Renal cortex interstitium (tissue), 15 donors: ENCODE results near the gene TPST2. TPM values are rescaled to one million over a fixed set of nuclear protein-coding genes. Genes with fewer than 3 reads are reported as not detected.

Experiments used
- DNase-seq, 11 donors: peaks; one replicate each; pipeline ENCODE4 v3.0.0-alpha.2; 2013; ENCODE audit warnings: low read depth in 9 of 11, low spot score in 4 of 11; ENCODE audit errors: extremely low read depth in 1 of 11
- long read RNA-seq, 16 experiments: transcript quantifications; one replicate each; lab custom pipeline, GENCODE V29; 2026
- polyA plus RNA-seq, 3 donors: library from polyadenylated mRNA; unstranded; fragments of 120-200 nt; gene quantifications; one replicate each; pipeline ENCODE4 v1.2.1, GENCODE V29; 2013; ENCODE audit not compliant: insufficient read length in 3 of 3

TPST2 gene
- 10 to 100 TPM; 24.8 to 30.3 (median 27.8) TPM for polyA plus RNA-seq
- long read RNA-seq, donor 1, full-length matches to known transcripts: 10 of 18 reads
- long read RNA-seq, donor 1, partial matches to known transcripts: 8 of 18 reads
- long read RNA-seq, donor 1, other reads (novel, unspliced or antisense): 0 of 18 reads
- long read RNA-seq, donor 2, full-length matches to known transcripts: 6 of 6 reads
- long read RNA-seq, donor 2, partial matches to known transcripts: 0 of 6 reads
- long read RNA-seq, donor 2, other reads (novel, unspliced or antisense): 0 of 6 reads
- long read RNA-seq, donor 3, full-length matches to known transcripts: 22 of 56 reads
- long read RNA-seq, donor 3, partial matches to known transcripts: 34 of 56 reads
- long read RNA-seq, donor 3, other reads (novel, unspliced or antisense): 0 of 56 reads
- long read RNA-seq, donor 4, full-length matches to known transcripts: 12 of 46 reads
- long read RNA-seq, donor 4, partial matches to known transcripts: 34 of 46 reads
- long read RNA-seq, donor 4, other reads (novel, unspliced or antisense): 0 of 46 reads
- long read RNA-seq, donor 5, full-length matches to known transcripts: 17 of 28 reads
- long read RNA-seq, donor 5, partial matches to known transcripts: 11 of 28 reads
- long read RNA-seq, donor 5, other reads (novel, unspliced or antisense): 0 of 28 reads
- long read RNA-seq, donor 6, full-length matches to known transcripts: 13 of 24 reads
- long read RNA-seq, donor 6, partial matches to known transcripts: 11 of 24 reads
- long read RNA-seq, donor 6, other reads (novel, unspliced or antisense): 0 of 24 reads
- long read RNA-seq, donor 7, full-length matches to known transcripts: 13 of 13 reads
- long read RNA-seq, donor 7, partial matches to known transcripts: 0 of 13 reads
- long read RNA-seq, donor 7, other reads (novel, unspliced or antisense): 0 of 13 reads
- long read RNA-seq, donor 8, full-length matches to known transcripts: 22 of 27 reads
- long read RNA-seq, donor 8, partial matches to known transcripts: 5 of 27 reads
- long read RNA-seq, donor 8, other reads (novel, unspliced or antisense): 0 of 27 reads
- long read RNA-seq, donor 9, full-length matches to known transcripts: 14 of 37 reads
- long read RNA-seq, donor 9, partial matches to known transcripts: 23 of 37 reads
- long read RNA-seq, donor 9, other reads (novel, unspliced or antisense): 0 of 37 reads
- long read RNA-seq, donor 10, full-length matches to known transcripts: 12 of 18 reads
- long read RNA-seq, donor 10, partial matches to known transcripts: 6 of 18 reads
- long read RNA-seq, donor 10, other reads (novel, unspliced or antisense): 0 of 18 reads
- long read RNA-seq, donor 11, full-length matches to known transcripts: 12 of 12 reads
- long read RNA-seq, donor 11, partial matches to known transcripts: 0 of 12 reads
- long read RNA-seq, donor 11, other reads (novel, unspliced or antisense): 0 of 12 reads
- long read RNA-seq, donor 12, full-length matches to known transcripts: 5 of 5 reads
- long read RNA-seq, donor 12, partial matches to known transcripts: 0 of 5 reads
- long read RNA-seq, donor 12, other reads (novel, unspliced or antisense): 0 of 5 reads
- long read RNA-seq, donor 13, full-length matches to known transcripts: 21 of 27 reads
- long read RNA-seq, donor 13, partial matches to known transcripts: 6 of 27 reads
- long read RNA-seq, donor 13, other reads (novel, unspliced or antisense): 0 of 27 reads
- long read RNA-seq, donor 14, full-length matches to known transcripts: 14 of 31 reads
- long read RNA-seq, donor 14, partial matches to known transcripts: 17 of 31 reads
- long read RNA-seq, donor 14, other reads (novel, unspliced or antisense): 0 of 31 reads
- long read RNA-seq, donor 15, full-length matches to known transcripts: 7 of 15 reads
- long read RNA-seq, donor 15, partial matches to known transcripts: 8 of 15 reads
- long read RNA-seq, donor 15, other reads (novel, unspliced or antisense): 0 of 15 reads
- long read RNA-seq, donor 16, full-length matches to known transcripts: 25 of 38 reads
- long read RNA-seq, donor 16, partial matches to known transcripts: 13 of 38 reads
- long read RNA-seq, donor 16, other reads (novel, unspliced or antisense): 0 of 38 reads

DNA sequence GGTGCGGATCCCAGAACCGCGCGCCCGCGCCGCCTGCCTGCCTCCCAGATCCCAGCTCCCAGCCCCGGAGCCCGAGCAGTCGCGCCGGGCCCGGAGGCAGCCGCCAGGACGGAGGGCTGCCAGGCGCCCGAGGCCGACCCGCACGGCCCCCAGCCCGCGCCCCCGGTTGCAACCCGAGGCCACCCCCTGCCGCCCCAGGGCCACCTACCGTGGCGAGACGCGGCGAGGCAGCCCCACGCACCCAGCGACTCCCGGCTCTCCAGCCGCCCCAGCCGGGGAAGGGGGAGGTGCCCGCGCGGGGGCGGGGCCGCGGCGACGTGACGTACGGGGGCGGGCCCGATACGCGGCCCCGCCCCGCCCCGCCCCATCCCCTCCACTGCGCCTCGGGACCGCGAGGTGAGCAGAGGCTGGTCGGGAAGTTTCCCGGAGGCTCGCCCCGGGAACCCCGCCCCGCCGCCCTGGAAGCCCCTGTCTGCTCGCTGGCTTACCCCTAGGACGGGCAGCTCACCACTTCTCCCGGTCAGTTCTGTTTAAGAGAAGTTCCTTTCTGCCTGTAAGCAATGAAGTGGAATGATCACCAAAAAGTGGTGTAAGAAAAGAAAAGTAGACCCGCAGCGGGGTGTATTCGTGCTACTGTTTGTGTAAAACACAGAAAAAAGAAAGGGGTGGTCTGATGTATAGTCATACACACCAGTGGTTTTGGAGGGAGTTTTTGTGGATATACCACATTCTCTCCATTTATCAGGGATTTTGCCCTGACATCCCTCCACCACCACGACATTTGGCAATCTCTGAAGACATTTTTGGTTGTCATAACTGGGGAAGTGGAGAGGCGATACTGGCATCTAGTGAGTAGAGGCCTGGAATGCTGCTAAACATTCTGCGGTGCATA lies at the start of gene TPST2:
TSS of gene TPST2 (minus strand) at position 288 of the 892 bp plus-strand sequence. CDS start 48,502 bp downstream, outside the sequence.
- DNase-seq: peak in 8 of 11 donors; percentile 48 to 80 (median 67)

DNA sequence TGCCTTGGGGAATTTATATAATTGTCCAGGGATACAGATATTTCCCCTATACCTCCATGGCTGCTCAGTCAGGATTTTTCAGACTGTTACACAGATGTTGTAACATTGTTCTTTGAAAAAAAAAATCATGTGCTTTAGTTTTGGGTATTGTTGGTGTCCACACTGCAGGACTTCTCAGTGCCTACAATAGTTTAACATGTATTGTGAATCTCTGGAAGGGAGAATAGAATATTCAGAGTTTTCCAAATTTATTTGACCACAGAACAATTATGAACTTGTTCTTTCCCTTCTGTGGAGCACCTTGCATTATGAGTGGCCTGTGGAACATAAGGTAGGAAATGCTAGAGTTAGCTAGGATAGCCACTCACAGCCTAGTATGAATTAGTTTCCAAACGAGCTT lies 46.4 kb upstream of the TPST2 start:
- no peak for DNase-seq

DNA sequence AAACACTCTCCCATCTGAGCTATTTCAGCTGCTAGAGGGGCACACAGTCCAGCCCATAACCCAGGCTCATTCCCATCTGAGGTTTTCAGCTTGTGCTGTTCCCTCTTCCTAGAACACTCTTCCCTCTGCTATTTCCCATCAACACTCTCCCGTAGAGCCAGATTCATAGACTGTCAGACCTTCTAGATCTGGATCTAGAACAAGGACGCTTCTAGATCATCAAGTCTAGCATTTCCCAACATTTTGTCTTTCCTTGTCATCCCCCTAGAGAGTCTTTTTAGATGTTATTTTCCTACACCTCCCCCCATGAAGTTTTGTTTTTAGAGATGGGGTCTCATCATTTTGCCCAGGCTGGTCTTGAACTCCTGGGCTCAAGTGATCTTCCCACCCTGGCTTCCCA lies 45.2 kb upstream of the TPST2 start:
- no peak for DNase-seq

DNA sequence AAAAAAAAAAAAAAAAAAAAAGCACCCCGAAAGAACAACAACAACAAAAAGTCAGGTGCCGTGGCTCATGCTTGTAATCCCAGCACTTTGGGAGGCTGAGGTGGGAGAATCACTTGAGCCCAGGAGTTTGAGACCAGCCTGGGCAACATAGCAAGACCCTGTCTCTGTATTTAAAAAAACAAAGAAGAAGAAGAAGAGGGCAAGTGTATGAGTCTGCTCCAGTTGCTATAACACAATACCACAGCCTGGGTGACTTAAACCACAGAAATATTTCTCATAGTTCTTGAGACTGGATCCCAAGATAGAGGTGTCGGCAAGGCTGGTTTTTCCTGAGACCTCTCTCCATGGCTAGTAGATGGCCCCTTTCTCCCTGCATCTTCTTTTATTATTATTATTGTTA lies 44.3 kb upstream of the TPST2 start:
- no peak for DNase-seq

DNA sequence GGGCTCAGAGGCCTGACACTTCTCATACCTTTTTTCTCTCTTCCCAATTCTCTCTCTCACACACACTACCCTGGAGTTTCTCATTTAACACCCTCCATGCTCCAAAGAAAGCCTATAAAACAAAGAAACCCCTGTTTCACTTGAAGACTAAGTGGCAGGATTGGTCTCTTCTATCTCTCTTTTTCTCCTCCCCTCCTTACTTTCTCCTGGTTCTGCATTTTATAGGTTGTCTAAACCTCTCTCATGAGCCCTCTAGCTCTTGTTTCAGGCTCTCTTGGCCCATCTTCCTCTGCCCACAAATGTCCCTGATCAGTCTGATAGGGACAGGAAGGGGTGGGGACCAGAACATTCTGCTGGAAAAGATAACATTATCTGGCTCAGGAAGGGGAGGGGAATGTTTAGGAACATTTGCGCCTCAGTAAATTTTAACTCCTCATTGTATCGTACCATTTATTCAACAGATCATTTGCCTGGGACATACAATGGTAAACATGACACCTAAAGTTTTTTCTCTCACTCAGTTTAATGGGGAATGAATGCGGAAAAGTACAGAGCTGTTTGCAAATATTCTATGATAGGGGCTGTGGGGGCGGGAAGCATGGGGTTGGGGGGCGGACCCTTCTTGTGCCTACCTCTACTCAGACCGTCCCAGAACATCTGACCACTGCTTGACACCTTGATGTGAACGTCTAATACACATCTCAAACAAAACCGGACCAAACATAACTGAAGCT lies 42.7 kb upstream of the TPST2 start:
- no peak for DNase-seq

DNA sequence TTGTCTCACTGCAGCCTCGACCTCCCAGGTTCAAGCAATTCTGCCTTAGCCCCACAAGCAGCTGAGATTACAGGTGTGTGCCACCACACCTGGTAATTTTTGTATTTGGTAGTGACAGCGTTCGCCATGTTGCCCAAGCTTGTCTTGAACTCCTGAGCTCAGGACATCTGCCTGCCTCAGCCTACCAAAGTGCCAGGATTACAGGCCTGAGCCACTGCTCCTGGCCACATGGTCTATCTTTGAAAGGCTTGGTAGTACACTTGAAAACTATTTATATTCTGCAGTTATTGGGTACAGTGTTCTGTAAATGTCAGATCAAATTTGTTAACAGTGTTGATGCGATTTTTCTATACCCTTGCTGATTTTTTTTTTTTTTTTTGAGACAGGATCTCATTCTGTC lies 41.4 kb upstream of the TPST2 start:
- DNase-seq: no peak

DNA sequence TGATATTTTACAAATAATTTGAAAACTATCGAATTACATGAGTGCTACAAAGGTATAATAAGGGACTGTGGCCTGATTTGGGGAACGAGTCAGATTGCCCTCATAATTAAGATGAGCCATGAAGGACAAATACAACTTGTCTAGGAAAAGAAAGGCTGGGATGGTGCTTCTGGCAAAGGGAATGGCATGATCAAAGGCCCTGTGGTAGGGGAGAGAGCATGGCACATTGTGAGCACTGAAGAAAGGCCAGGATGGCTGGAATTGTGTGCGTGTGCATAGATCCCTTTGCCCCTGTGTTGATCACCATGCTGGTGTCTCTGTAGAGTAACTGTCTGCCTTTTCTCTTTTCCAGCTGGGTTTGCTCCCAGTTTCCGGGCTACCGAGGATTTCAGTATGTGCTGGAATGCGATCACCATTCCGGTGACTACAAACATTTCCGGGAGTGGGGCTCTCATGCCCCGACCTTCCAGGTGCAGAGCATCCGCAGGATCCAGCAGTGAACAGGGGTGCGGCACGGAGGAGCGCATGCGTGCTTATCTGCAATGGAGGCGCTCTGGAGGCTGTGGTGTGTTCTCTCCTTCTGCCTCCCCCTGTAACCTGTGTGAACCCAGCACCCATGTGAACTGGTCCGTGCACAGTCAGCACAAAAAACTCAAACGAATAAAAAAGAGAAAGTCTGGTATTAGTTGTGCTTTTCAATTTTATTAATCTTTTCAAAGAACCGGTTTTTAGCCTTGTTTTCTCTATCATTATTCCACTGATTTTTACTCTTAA lies 40.2 kb upstream of the TPST2 start:
- no peak for DNase-seq

DNA sequence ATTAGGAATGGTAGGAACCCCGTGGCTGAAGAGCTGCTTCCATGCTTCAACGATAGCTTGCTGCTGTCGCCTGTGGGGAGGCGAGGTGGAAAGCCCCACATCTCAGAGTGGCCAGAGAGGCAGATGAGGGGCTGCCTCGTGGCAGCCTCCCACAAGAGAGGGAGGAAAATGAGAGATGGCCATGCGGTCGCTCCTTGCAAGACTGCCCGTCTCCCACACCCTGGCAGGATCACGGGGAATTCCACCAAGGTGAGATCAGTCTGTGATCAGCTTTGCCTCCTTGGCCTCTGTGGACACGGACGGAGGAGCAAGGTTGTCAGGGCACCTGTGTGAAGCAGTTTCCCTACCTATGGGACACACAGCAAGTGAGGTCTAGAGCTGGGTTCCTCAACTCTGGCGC lies 34.9 kb upstream of the TPST2 start:
- no peak for DNase-seq

DNA sequence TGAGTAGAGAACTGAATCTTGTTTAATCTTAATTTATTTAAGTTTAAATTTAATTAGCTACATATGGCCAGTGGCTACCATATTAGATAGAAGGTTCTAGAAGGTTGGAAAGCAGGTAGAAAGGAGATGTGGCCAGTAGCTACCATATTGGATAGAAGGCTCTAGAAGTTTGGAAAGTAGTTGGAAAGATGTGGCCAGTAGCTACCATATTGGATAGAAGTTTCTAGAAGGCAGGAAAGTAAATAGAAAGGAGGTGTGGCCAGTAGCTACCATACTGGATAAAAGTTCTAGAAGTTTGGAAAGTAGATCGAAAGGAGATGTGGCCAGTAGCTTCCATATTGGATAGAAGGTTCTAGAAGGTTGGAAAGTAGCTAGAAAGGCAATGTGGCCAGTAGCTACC lies 34.1 kb upstream of the TPST2 start:
- DNase-seq: no peak

DNA sequence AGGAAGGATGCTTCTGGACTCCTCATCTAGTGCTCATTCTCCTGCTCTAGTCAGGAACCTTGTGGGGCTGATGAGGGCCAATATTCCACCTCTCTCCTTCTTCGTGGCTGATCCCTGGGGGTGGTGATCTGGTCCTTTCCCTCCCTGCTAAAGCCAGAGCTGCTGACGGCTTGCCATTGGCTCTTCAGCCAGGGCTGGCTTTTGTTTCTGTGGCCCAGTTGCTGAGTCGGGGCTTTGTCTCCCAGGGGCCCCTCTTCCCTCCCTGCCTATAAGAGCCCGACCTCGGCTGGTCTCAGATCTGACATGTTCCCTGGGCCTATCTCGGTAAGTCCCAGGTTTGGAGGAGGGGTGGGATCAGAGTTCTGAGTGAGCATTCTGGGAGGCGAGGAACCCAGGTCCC lies 31.7 kb upstream of the TPST2 start, which contains the start of gene CRYBA4:
TSS of gene CRYBA4 (plus strand) at position 301 of the 400 bp plus-strand sequence. CDS start 634 bp downstream, outside the sequence.
- no peak for DNase-seq

DNA sequence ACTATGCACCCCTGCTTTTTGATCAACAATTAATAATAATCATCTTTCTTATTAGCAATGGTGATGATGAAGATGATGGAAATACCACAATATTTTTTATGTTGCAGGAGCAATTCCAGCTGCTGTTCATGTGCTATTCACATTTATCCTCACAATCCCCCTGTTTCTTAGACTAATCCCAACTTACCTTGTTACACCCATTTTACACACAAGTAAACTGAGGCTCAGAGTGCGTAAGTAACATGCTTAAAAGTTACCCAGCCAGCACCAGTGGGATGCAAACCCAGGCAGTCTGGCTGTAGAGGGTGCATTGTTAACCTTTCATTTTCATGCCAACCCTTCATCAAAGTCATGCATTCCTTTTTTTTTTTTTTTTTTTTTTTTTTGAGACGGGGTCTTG lies 30.3 kb upstream of the TPST2 start:
- no peak for DNase-seq

DNA sequence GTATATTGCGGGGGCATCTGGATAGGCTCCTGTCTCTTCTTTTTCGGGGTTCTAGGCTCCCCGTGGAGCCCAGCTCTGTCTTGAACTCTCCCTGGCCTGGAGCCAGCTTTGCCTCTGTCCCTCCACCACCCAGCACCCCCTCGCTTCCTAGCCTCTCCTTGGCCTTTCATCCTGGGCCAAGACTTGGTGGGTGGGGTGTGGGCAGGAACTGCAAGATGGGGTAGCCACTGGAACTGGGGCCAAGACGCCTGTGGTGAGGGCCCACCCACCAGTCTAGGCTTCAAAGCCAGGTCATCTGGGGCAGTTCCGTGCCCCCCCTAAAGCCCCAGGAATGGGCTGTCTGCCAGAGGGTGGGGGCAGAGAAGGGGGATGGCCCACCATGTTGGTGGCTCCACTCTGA lies 29.6 kb upstream of the TPST2 start:
- no peak for DNase-seq

DNA sequence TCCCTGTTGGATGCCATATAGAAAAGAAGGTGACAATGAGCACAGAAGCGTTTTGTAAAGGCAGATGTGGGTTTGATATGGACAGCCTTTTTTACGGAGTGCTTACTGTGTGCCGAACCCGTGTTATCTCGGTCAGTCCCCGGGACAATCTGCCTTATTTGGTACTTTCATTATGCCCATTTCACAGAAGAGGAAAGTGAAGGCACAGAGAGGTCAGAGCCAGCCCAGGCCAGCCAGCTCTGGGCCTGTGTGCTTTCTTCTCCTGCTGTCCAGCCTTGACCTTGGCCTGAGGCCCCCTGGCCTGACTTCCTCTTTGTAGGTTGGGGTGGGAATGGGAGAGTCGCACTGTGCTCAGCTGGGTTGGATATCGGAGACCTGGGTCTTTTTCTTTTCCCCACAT lies 28.5 kb upstream of the TPST2 start:
- no peak for DNase-seq

DNA sequence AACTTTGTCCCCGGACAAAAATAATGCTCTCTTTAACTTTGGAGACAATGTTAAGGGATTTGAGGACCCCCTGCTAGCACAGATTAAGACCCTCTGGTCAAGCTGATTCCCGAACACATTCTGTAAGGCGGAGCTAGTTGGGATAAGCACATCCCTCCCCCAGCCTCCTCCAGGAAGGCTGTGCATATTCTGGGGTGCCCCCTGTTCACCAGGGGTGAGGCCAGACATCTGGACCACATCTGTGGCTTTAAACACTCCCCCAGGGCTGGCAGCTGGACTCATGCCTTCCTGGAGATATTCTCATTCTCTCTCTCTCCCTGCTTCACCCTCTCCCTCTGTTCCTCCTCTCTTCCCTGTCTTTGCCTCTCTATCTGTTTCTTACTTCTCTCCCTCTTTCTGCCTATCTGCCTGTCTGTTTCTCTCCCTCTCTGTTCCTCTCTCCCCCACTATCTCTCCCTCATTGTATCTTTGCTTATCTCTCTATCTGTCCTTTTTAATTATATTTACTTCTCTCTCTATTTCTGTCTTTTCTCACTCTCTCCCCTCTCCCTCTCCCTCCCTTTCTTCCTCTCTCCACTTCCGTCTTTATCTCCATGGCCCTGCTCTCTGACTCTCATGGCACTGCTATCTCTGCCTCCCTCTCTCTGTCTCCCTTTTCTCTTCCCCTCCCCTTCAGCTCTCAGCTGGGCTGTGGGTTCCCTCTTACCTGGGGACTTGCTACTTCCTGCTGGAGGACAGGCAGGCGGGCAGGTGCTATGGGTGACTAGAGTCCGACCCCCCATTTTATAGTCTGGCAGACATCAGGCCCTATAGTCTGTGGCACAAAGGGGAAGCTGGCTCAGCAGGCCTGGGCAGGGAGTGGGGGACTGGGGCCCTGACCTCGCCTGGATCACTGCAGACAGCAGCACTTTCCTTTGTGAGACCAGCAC lies 27.6 kb upstream of the TPST2 start, which contains the start of gene CRYBB1:
TSS of gene CRYBB1 (minus strand) at position 757 of the 929 bp plus-strand sequence. CDS start 1,708 bp downstream, outside the sequence.
- no peak for DNase-seq
